HG03095 (cell line): Measurements from ENCODE around the gene RAET1L.
A peak's percentile ranks its signal among the peaks of the same experiment; 100 is the strongest.
"Not testable (repeated sequence)": the region's sequence is repeated elsewhere in the genome, so short reads cannot be mapped to it uniquely, and the experiment has no call there.

Experiments
- ATAC-seq: cut with Tn5 transposase; IDR thresholded peaks from one replicate; pipeline ENCODE4 v1.9.1; 2021; ENCODE audit warnings: moderate library complexity; ENCODE audit not compliant: unreplicated experiment

Gene RAET1L

DNA sequence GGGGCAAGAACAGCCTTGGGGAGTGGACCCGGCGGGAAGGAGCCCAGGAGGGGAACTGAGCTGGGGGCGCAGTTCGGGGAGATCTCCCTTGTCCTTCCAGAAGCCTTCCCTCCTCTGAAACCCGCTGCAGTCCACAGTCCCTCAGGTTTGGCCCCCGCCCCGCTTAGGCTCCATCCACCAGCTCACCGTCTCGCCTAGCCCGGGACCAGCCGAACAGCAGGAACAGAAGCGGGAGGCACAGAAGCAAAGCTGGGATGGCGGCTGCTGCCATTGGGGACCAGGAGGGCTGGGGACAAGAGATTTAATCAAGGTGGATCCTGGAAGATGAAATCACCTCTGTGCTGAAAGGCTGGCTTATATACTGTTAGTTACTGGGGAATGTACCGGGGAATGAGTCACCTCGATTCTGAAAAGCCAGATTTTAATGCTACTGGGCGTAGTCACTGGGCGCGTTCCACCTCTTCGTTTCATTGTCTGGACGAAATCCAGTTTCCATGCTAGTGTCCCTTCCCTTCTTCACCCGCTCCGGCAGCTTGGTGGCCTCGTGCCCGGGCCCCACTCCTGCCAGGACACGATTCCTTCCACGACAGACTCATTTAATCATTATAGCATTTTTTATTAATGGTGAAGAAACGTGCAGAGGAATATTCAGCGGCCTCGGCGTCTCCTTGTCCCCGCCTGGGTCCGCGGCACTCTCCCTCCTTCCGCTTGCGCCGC is at the start of gene RAET1L:
TSS of gene RAET1L (minus strand) at position 332 of the 717 bp plus-strand sequence. CDS start at position 271, 61 bp downstream.
- ATAC-seq: no peak

GRCh38 chr6:150075034-150075421 is 49.7 kb upstream of the RAET1L start:
- ATAC-seq: no peak

DNA sequence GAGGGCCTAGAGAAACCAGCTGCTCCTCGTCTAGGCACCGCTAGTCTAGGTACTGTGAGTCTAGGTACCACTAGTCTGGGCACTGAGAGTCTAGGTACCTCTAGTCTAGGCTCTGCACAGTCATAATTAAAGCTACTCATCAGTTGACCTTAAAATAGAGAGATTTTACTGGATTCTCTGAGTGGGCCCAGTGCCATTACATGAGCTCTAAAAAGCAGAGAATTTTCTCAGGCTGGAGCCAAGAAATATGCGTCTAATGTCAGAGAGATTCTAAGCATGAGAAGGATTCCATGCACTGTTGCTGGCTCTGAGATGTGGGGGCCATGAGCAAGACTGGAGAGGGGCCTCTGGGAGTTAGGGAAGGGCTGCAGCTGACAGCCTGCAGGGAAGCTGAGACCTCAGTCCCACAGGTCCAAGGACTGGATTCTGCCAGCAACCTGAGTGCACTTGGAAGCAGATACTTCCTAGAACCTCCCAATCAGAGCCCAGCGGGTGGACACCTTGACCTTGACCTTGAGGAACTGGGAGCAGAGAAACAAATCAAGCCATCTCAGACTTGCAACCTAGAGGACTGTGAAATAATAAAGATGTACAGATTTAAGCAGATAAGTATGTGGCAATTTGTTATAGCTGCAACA is 49.2 kb upstream of the RAET1L start:
- not testable (repeated sequence) for ATAC-seq

DNA sequence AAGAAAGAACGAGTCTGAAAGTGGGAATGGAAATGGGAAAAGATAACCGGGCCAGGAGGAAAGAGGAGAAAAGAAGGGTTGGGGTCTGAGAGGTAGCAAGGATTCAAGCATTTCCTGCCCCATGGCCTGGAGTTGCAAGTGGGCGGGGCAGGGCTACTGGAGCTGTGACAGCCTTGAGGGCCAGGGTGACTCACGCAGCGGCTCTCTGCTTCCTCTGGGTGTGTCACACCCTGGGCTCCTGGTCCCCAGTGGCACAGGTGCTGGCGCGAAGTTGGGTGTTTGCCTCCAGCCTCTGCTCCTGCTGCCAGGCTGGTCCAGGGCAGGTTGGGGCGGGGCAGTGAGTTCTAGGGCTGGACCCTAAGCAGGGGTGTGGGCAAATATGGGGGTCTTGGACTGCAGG is 46.9 kb upstream of the RAET1L start:
- ATAC-seq: no peak

- ATAC-seq: no peak
These were observed 45.0 kb upstream of the RAET1L start for GRCh38 chr6:150070236-150070818.

GRCh38 chr6:150069706-150070105 is 44.4 kb upstream of the RAET1L start:
- ATAC-seq: no peak

DNA sequence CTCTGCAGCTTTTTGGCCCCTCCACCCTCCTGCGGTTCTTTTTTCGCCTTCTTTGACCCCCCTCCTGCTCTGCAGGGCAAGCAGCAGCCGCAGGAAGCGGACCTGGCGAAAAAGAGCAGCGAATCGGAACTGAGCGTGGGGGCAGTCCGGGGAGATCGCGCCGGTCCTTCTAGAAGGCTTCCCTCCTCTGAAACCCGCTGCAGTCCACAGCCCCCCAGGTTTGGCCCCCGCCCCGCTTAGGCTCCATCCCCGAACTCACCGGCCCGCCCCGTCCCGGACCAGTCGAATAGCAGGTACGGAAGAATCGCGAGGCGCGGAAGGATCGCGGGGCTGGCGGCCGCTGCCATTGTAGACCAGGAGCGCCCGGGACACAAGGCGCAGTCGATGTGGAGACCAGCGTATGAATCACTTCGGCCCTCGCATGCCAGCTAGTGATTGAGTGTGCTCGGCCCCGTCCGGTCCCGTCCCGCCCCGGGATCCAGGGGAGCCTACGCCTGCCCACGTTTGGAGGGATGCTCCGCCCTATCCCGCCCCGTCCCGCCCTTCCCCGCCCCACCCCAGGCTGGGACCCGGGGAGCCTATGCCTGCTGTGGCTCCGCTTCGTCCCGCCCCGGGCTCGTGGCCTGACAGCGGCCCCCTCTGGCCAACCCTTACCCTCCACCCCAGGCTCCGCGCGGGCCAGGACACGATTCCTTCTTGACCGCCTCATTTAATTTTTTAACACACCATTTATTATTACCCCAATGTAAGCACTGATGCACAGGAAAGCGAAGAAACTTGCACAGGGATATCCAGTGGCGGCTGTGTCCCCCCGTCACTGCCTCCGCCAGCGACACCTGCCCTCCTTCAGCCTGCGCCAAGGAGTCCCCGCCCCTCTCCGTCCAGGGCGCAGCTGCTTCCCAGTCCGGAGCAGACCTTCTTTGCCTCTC is 43.7 kb upstream of the RAET1L start, which contains the start of gene ULBP3:
TSS of gene ULBP3 (minus strand) at position 402 of the 929 bp plus-strand sequence. CDS start at position 347, 55 bp downstream.
- ATAC-seq: peak; percentile 67

DNA sequence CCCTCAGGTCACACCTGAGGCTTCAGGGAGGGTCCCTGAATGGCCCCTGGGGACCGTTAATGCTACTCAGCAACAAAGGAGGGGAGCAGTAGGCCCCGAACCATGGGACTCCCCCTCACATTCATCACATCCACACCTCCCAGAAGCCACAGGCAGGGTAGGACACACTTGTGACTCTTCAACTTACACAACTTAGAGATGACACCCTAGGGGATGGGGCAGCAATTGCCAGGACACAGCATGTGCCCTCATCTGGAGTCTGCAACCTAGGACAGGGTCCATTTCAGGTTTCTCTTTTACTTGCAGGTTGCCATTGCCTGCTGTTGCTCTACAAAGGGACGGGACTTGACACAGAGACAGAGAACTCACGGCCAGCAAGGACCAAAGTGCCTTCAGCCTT is 42.8 kb upstream of the RAET1L start:
- no peak for ATAC-seq

DNA sequence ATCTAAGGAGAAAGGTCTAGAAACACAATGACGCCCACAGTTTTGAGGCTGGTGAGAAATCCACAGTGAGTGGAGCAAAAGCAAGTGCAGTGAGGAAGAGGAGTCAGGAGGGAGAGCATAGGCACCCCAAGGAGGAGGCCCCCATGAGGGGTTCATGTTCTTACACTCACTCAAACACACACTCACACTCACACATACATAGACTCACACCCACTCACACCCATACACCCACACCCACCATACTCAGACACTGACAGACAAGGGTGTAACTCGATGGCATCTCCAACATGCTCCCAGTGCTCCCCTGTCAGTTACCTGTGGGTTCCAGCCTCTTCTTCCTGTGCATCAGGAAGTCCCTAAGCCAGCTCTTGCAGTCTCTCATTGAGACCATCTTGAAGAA is 39.8 kb upstream of the RAET1L start:
- no peak for ATAC-seq

GRCh38 chr6:150063640-150064039 is 38.3 kb upstream of the RAET1L start:
- ATAC-seq: no peak

DNA sequence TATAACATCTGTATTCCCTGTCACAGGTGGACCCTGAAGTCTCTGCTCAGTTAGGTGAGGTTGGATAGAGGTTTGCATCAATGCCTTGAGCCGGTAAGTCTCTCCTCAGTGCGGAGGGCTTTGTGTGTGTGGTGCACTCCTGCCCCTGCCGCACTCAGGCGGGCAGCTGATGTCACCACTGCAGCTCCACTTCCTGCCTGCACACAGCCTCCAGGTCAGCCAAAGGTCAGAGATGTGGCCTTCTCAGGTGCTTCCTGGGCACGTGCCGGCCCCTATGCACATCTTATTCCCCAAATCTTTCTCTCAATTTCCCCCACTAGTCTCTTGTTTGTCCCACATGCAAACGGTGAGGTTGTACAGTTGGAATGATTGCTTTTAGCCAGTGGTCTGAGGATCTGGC is 34.6 kb upstream of the RAET1L start:
- not testable (repeated sequence) for ATAC-seq

DNA sequence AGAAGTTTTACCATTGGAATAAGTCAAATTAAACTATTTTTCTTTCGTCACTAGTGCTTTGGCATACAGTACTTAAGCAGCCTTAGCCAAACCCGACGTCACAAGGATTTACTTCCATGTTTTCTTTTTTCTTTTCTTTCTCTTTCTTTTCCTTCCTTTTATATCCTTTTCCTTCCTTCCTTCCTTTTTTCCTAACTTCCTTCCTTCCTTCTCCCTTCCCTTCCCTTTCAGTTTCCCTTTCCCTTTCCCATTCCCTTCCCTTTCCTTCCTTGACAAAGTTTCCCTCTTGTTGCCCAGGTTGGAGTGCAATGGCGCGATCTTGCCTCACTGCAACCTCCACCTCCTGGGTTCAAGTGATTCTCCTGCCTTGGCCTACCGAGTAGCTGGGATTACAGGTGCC is 33.7 kb upstream of the RAET1L start:
- ATAC-seq: no peak

DNA sequence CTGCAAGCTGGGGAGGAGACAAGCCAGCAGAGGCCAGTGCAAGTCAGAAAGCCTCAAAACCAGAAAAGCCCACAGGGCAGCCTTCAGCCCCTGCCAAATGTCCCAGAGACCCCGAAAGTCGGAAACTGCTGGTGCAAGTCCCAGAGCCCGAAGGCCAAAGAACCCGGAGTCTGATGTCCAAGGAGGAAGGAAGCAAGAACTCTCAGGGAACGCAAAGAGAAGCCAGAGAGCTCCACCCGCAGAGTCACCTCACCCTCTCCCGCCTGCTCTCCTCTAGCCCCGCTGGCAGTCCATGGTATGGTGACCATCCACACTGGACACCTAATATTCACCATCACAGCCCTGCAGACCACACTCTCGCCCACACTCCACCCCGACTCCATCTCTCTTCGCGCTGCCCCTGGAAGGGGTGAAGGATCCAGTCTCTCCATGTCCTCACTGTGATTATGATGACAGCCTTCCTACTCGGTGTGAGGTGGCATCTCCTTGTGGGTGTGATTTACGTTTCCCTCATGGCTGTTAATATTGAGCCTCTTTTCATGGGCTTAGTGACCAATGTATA is 33.0 kb upstream of the RAET1L start:
- ATAC-seq: no peak

DNA sequence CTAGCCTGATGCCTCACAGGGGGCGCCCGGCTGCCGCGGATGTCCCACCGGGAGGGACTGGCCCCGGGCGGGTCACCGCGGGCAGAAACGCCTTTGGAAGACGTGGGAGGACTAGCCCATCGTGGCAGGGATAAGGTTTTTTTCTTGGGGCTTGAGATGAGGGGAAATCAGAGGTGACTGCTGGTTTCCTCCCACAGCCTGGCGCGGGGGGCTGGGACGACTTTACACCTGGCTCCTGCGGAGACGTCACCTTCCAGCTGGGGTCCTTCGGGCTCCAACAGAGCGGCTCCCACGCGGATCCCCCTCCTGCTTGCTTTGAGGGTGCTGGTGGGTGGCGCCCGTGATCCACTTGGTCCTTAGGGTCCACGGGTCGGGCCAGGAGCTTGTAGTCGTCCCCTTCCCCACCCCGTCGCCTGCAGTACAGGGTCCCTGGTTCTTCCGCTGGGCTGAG is 32.2 kb upstream of the RAET1L start:
- no peak for ATAC-seq

- no peak for ATAC-seq
These were observed 31.6 kb upstream of the RAET1L start for GRCh38 chr6:150056916-150057315.

DNA sequence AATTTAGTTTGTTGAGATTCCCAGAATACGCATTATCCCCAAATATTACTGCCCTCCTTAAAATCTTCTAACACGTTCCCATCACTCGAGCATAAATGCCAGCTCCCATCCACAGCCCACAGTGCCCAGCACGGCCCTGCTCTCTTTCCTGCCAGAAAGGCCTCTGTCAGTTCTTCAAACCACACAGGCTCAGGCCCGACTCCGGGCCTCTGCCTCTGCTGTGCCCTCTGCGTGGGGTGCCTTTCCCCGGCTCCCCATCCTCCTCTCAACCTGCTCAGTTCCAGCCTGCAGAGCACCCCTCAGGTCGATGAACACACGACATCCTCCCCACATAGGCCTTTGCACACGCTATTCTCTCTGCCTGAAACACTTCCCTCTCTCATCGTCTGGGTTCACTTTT is 30.8 kb upstream of the RAET1L start:
- no peak for ATAC-seq

DNA sequence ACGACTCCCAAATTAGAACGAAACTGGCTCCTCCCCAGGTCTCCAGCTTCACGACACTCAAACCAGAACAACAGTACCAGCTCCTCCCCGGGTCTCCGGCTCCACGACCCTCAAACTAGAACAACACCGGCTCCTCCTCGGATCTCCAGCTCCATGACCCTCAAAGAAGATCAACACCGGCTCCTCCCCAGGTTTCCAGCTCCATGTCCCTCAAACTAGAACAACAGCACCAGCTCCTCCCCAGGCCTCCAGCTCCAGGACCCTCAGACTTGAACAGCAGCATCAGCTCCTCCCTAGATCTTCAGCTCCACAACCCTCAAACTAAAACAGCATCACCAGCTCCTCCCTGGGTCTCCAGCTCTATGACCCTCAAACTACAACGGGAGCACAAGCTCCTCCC is 29.8 kb upstream of the RAET1L start:
- no peak for ATAC-seq

- ATAC-seq: no peak
These were observed 28.1 kb upstream of the RAET1L start for GRCh38 chr6:150053450-150053849.

- ATAC-seq: no peak
These were observed 25.5 kb upstream of the RAET1L start for GRCh38 chr6:150050846-150051245.

- ATAC-seq: no peak
These were observed 22.8 kb upstream of the RAET1L start for GRCh38 chr6:150048099-150048498.

DNA sequence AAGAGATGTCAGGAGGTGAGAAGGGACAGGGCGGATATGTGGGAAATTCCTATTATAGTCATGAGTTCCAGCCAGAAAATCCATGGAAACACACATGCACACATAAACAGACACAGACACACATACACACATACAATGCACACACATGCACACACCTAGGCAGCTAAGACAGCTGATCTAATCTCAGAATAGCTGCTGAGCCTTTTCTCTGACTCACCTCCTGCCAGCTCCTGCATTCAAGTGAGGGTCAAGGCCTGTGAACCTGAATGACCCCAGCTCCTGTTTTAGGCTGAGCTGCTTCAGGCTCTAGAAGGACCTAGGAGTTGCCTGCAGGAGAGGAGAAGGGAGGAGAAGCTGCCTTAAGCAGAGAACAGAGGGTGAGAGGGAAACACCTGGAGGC is 21.6 kb upstream of the RAET1L start:
- ATAC-seq: no peak
